HG03565 (cell line): ENCODE results near the gene PARN.
A peak's percentile ranks its signal among the peaks of the same experiment; 100 is the strongest.
"Not testable (repeated sequence)": the region's sequence is repeated elsewhere in the genome, so short reads cannot be mapped to it uniquely, and the experiment has no call there.

Experiments used
- ATAC-seq: cut with Tn5 transposase; IDR thresholded peaks from one replicate; pipeline ENCODE4 v1.9.1; 2021; ENCODE audit warnings: mild to moderate bottlenecking, moderate library complexity; ENCODE audit not compliant: unreplicated experiment

Gene PARN

GRCh38 chr16:14629919-14630619 lies at the start of gene PARN:
Gene PARN, minus strand, starts transcription at chr16:14630260. Its CDS starts 135 bp downstream, at chr16:14630125.
- ATAC-seq = peak; percentile 40

- no peak for ATAC-seq
Measured at GRCh38 chr16:14678748-14679497, 48.9 kb upstream of the PARN start.

- ATAC-seq = no peak
Measured at GRCh38 chr16:14677627-14678026, 47.6 kb upstream of the PARN start.

GRCh38 chr16:14676633-14677032 lies 46.6 kb upstream of the PARN start:
- ATAC-seq = no peak

GRCh38 chr16:14672403-14672971 lies 42.4 kb upstream of the PARN start:
- no peak for ATAC-seq

- ATAC-seq = no peak
Measured at GRCh38 chr16:14669776-14670175, 39.7 kb upstream of the PARN start.

GRCh38 chr16:14668556-14669223 lies 38.6 kb upstream of the PARN start:
- ATAC-seq = no peak

GRCh38 chr16:14667347-14668266 lies 37.5 kb upstream of the PARN start:
- no peak for ATAC-seq

- ATAC-seq = no peak
Measured at GRCh38 chr16:14658063-14658462, 28.0 kb upstream of the PARN start.

- ATAC-seq = no peak
Measured at GRCh38 chr16:14652726-14653125, 22.7 kb upstream of the PARN start.

GRCh38 chr16:14650629-14651028 lies 20.6 kb upstream of the PARN start:
- no peak for ATAC-seq

- no peak for ATAC-seq
Measured at GRCh38 chr16:14649816-14650215, 19.8 kb upstream of the PARN start.

- ATAC-seq = no peak
Measured at GRCh38 chr16:14641926-14642325, 11.9 kb upstream of the PARN start.

- ATAC-seq = no peak
Measured at GRCh38 chr16:14641206-14641605, 11.1 kb upstream of the PARN start.

GRCh38 chr16:14640538-14640937 lies 10.5 kb upstream of the PARN start:
- ATAC-seq = no peak

GRCh38 chr16:14636951-14637240 lies 6.8 kb upstream of the PARN start:
- not testable (repeated sequence) for ATAC-seq

- not testable (repeated sequence) for ATAC-seq
Measured at GRCh38 chr16:14636179-14636950, 6.3 kb upstream of the PARN start.

- no peak for ATAC-seq
Measured at GRCh38 chr16:14635395-14636165, 5.5 kb upstream of the PARN start.

- ATAC-seq = no peak
Measured at GRCh38 chr16:14634389-14634725, 4.3 kb upstream of the PARN start.
